Trophoblast cell (in vitro differentiated cells and primary cell): ENCODE measurements around the gene RIPK1.

Experiments used
- DNase-seq, 2 donors: peaks; one replicate each; pipeline ENCODE4 v3.0.0-alpha.2; 2016
- H2AFZ ChIP-seq: 2 replicates; pipeline ENCODE4 v1.6.1; 2013; ENCODE audit warnings: low read length, moderate library complexity, mild to moderate bottlenecking; ENCODE audit not compliant: insufficient read depth, poor library complexity
- H2AK5ac ChIP-seq: 2 replicates; pipeline ENCODE4 v1.6.1; 2013; ENCODE audit warnings: mild to moderate bottlenecking, low read length
- H2BK120ac ChIP-seq: 2 replicates; pipeline ENCODE4 v1.6.1; 2013; ENCODE audit warnings: low read length, mild to moderate bottlenecking, moderate library complexity; ENCODE audit not compliant: insufficient read depth, poor library complexity
- H2BK12ac ChIP-seq: 2 replicates; pipeline ENCODE4 v1.6.1; 2013; ENCODE audit warnings: mild to moderate bottlenecking, low read length, moderate library complexity
- H2BK5ac ChIP-seq: 2 replicates; pipeline ENCODE4 v1.6.1; 2013; ENCODE audit warnings: low read length, low read depth, moderate library complexity, mild to moderate bottlenecking; ENCODE audit not compliant: poor library complexity
- H3K14ac ChIP-seq: 2 replicates; pipeline ENCODE4 v1.6.1; 2013; ENCODE audit warnings: mild to moderate bottlenecking, low read length
- H3K18ac ChIP-seq: 2 replicates; pipeline ENCODE4 v1.6.1; 2013; ENCODE audit warnings: mild to moderate bottlenecking, low read length
- H3K23ac ChIP-seq: 2 replicates; pipeline ENCODE4 v1.6.1; 2013; ENCODE audit warnings: low read length
- H3K27ac ChIP-seq: 2 replicates; pipeline ENCODE4 v1.5.1; 2013; ENCODE audit warnings: low read depth, mild to moderate bottlenecking, inconsistent platforms, low read length, moderate library complexity
- H3K27me3 ChIP-seq: 2 replicates; pipeline ENCODE4 v1.6.1; 2013; ENCODE audit warnings: inconsistent platforms, mild to moderate bottlenecking, low read length, moderate library complexity; ENCODE audit not compliant: insufficient read depth
- H3K36me3 ChIP-seq, 2 experiments: 1 replicate in 1 of 2; 2 replicates in 1 of 2; pipeline ENCODE4 v1.6.1; 2013; ENCODE audit warnings: low read length in 2 of 2, mild to moderate bottlenecking in 2 of 2, moderate library complexity in 1 of 2; ENCODE audit not compliant: insufficient read depth in 2 of 2, control insufficient read depth in 1 of 2
- H3K4ac ChIP-seq: 2 replicates; pipeline ENCODE4 v1.6.1; 2013; ENCODE audit warnings: low read depth, mild to moderate bottlenecking, low read length, moderate library complexity
- H3K4me1 ChIP-seq, 2 experiments: 1 replicate in 1 of 2; 2 replicates in 1 of 2; pipeline ENCODE4 v1.6.1; 2013; ENCODE audit warnings: low read length in 2 of 2, mild to moderate bottlenecking in 2 of 2, moderate library complexity in 1 of 2; ENCODE audit not compliant: insufficient read depth in 2 of 2, control insufficient read depth in 1 of 2
- H3K4me2 ChIP-seq: 2 replicates; pipeline ENCODE4 v1.6.1; 2013; ENCODE audit warnings: inconsistent platforms, mild to moderate bottlenecking, low read length, moderate library complexity
- H3K4me3 ChIP-seq: 2 replicates; pipeline ENCODE4 v1.5.1; 2013; ENCODE audit warnings: mild to moderate bottlenecking, low read depth, low read length, inconsistent platforms
- H3K79me1 ChIP-seq: one replicate; pipeline ENCODE4 v1.6.1; 2013; ENCODE audit warnings: low read length
- H3K79me2 ChIP-seq: 2 replicates; pipeline ENCODE4 v1.6.1; 2013; ENCODE audit warnings: low read length, mild to moderate bottlenecking; ENCODE audit not compliant: control insufficient read depth, insufficient read depth, poor library complexity
- H3K9ac ChIP-seq: 2 replicates; pipeline ENCODE4 v1.6.1; 2013; ENCODE audit warnings: mild to moderate bottlenecking, low read length
- H3K9me3 ChIP-seq: 2 replicates; pipeline ENCODE4 v1.6.1; 2013; ENCODE audit warnings: low read depth, mild to moderate bottlenecking, control low read depth, inconsistent platforms, low read length; ENCODE audit not compliant: insufficient read depth
- H4K12ac ChIP-seq: 2 replicates; pipeline ENCODE4 v1.6.1; 2013; ENCODE audit warnings: low read depth, mild to moderate bottlenecking, low read length, moderate library complexity
- H4K8ac ChIP-seq: 2 replicates; pipeline ENCODE4 v1.6.1; 2013; ENCODE audit warnings: low read depth, mild to moderate bottlenecking, low read length, moderate library complexity
- H4K91ac ChIP-seq: one replicate; pipeline ENCODE4 v1.6.1; 2013; ENCODE audit warnings: low read depth, mild to moderate bottlenecking, low read length, moderate library complexity
- WGBS: extraction: QIAGEN DNeasy Blood & Tissue Kit; methylation state at CpG from one replicate; pipeline ENCODE4 v1.1.7; 2013; ENCODE audit warnings: missing lambda C conversion rate; ENCODE audit not compliant: insufficient read length, insufficient coverage; ENCODE audit errors: extremely low coverage; 5-methylcytosine and 5-hydroxymethylcytosine counted together

RIPK1 gene

GRCh38 chr6:3085074-3085473 lies 16.8 kb downstream of the RIPK1 start:
- Histone ChIP-seq H2AFZ (no peak overlapping the region), H2AK5ac (no peak overlapping the region), H2BK12ac (no peak overlapping the region), H3K36me3 (peaks cover 17 to 53% of the 10 kb centered on the region in 2 experiments), H2BK120ac (no peak overlapping the region), H4K8ac (no peak overlapping the region), H3K4me1 (no peaks in the 10 kb centered on the region), H4K91ac (no peak overlapping the region), H2BK5ac (no peak overlapping the region), H3K4me2 (no peak overlapping the region), H3K4me3 (no peak overlapping the region), H3K18ac (no peak overlapping the region), H4K12ac (no peak overlapping the region), H3K4ac (no peak overlapping the region), H3K27ac (no peak overlapping the region), H3K79me1 (no peaks in the 10 kb centered on the region), H3K79me2 (no peaks in the 10 kb centered on the region), H3K27me3 (no peaks in the 10 kb centered on the region), H3K14ac (no peak overlapping the region), H3K23ac (no peak overlapping the region), H3K9me3 (peaks cover 9% of the 10 kb centered on the region), H3K9ac (no peak overlapping the region)
- no peak for DNase-seq
- no CpG with 5 or more reads among the region's 4 CpGs for WGBS

GRCh38 chr6:3086282-3086946 lies 18.1 kb downstream of the RIPK1 start:
- H2AFZ ChIP-seq, result no peak overlapping the region
- peaks cover 22 to 52% of the 10 kb centered on the region in 2 experiments for H3K36me3 ChIP-seq
- no peaks in the 10 kb centered on the region for H3K4me1 ChIP-seq
- H4K8ac ChIP-seq, result no peak overlapping the region
- H3K4ac ChIP-seq, result no peak overlapping the region
- peaks cover 12% of the 10 kb centered on the region for H3K9me3 ChIP-seq
- DNase-seq, result no peak
- H4K91ac ChIP-seq, result no peak overlapping the region
- H3K18ac ChIP-seq, result no peak overlapping the region
- no peak overlapping the region for H4K12ac ChIP-seq
- H2BK120ac ChIP-seq, result no peak overlapping the region
- H3K4me3 ChIP-seq, result no peak overlapping the region
- no peak overlapping the region for H2AK5ac ChIP-seq
- H2BK12ac ChIP-seq, result no peak overlapping the region
- no CpG with 5 or more reads among the region's 7 CpGs for WGBS
- H3K4me2 ChIP-seq, result no peak overlapping the region
- no peak overlapping the region for H2BK5ac ChIP-seq
- no peaks in the 10 kb centered on the region for H3K79me1 ChIP-seq
- no peak overlapping the region for H3K27ac ChIP-seq
- no peaks in the 10 kb centered on the region for H3K27me3 ChIP-seq
- H3K23ac ChIP-seq, result no peak overlapping the region
- no peak overlapping the region for H3K14ac ChIP-seq
- H3K79me2 ChIP-seq, result no peaks in the 10 kb centered on the region
- H3K9ac ChIP-seq, result no peak overlapping the region

GRCh38 chr6:3088446-3088845 lies 20.2 kb downstream of the RIPK1 start:
- Histone ChIP-seq H3K23ac (no peak overlapping the region), H2BK5ac (no peak overlapping the region), H2AFZ (no peak overlapping the region), H3K4me3 (no peak overlapping the region), H3K9me3 (peaks cover 10% of the 10 kb centered on the region), H4K12ac (no peak overlapping the region), H3K14ac (no peak overlapping the region), H3K79me1 (no peaks in the 10 kb centered on the region), H3K9ac (no peak overlapping the region), H2BK12ac (no peak overlapping the region), H3K27ac (no peak overlapping the region), H2AK5ac (no peak overlapping the region), H4K91ac (no peak overlapping the region), H3K4ac (no peak overlapping the region), H3K18ac (no peak overlapping the region), H3K27me3 (no peaks in the 10 kb centered on the region), H3K4me1 (no peaks in the 10 kb centered on the region), H3K36me3 (peaks cover 19 to 36% of the 10 kb centered on the region in 2 experiments), H4K8ac (no peak overlapping the region), H3K4me2 (no peak overlapping the region), H2BK120ac (no peak overlapping the region), H3K79me2 (no peaks in the 10 kb centered on the region)
- no CpG with 5 or more reads among the region's 4 CpGs for WGBS
- no peak for DNase-seq

- no peak overlapping the region for H3K27ac ChIP-seq
- H3K79me2 ChIP-seq, result no peaks in the 10 kb centered on the region
- no peak overlapping the region for H2AK5ac ChIP-seq
- H2BK5ac ChIP-seq, result no peak overlapping the region
- H4K12ac ChIP-seq, result no peak overlapping the region
- H3K14ac ChIP-seq, result no peak overlapping the region
- no peak for DNase-seq
- no CpG with 5 or more reads among the region's 4 CpGs for WGBS
- no peak overlapping the region for H2AFZ ChIP-seq
- H3K4ac ChIP-seq, result no peak overlapping the region
- H2BK120ac ChIP-seq, result no peak overlapping the region
- peaks cover 13% of the 10 kb centered on the region for H3K9me3 ChIP-seq
- H3K4me3 ChIP-seq, result no peak overlapping the region
- H3K36me3 ChIP-seq, result peaks cover 18 to 33% of the 10 kb centered on the region in 2 experiments
- no peaks in the 10 kb centered on the region for H3K4me1 ChIP-seq
- no peaks in the 10 kb centered on the region for H3K79me1 ChIP-seq
- H3K4me2 ChIP-seq, result no peak overlapping the region
- H3K9ac ChIP-seq, result no peak overlapping the region
- H3K23ac ChIP-seq, result no peak overlapping the region
- H2BK12ac ChIP-seq, result no peak overlapping the region
- no peak overlapping the region for H3K18ac ChIP-seq
- H4K8ac ChIP-seq, result no peak overlapping the region
- no peak overlapping the region for H4K91ac ChIP-seq
- H3K27me3 ChIP-seq, result no peaks in the 10 kb centered on the region
These were observed 20.7 kb downstream of the RIPK1 start for GRCh38 chr6:3088968-3089367.
